NCI-H446 (cell line): ENCODE data around the gene RRBP1.
A peak's percentile ranks its signal among the peaks of the same experiment; 100 is the strongest.
"Not testable (repeated sequence)": the region's sequence is repeated elsewhere in the genome, so short reads cannot be mapped to it uniquely, and the experiment has no call there.

ENCODE experiments used
- DNase-seq, 2 experiments: peaks; one replicate each; lab custom pipeline; 2025; lab: John Stamatoyannopoulos, UW

RRBP1 gene

GRCh38 chr20:17663486-17663885 is 18.6 kb downstream of the RRBP1 start:
- no peak for DNase-seq

DNA sequence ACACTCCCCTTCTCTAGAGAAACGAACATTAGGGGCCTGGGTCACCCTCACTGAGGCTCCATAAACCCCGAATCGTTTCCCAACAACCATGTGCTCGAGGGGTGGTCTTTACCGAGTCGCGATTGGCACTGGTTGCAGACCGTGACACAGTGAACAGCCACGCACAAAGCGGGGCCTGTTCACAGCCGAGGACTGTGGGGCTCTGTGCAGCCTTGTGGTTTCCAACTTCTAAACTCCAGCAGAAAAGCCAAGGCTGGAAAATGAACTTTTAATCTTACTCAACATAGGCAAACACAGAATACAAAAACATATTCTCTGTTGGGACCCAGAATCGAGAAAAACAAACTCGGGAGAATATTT is 19.0 kb downstream of the RRBP1 start:
- DNase-seq, result no peak

- DNase-seq, result no peak
Measured at GRCh38 chr20:17662333-17663039, 19.6 kb downstream of the RRBP1 start.

GRCh38 chr20:17661121-17661744 is 20.8 kb downstream of the RRBP1 start:
- DNase-seq, result no peak

GRCh38 chr20:17660667-17661066 is 21.4 kb downstream of the RRBP1 start:
- DNase-seq, result no peak

DNA sequence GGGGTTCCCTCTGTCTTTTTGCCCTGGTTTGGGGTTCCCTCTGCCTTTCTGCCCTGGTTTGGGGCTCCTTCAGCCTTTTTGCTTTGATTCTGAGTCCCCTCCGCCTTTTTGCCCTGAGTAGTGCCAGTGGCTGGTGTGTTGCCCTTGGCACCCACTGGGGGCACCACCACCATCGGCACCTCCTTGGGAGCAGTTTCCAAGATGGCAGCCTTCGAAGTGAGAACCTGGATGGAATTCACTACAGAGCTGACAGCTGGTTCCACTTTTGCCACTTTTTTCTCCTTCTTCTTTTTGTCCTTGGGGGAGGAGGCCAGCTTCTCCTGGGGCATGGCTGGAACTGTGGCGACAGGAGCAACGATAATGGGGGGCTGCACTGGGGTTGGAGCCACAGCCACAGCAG is 22.2 kb downstream of the RRBP1 start:
- no peak for DNase-seq

DNA sequence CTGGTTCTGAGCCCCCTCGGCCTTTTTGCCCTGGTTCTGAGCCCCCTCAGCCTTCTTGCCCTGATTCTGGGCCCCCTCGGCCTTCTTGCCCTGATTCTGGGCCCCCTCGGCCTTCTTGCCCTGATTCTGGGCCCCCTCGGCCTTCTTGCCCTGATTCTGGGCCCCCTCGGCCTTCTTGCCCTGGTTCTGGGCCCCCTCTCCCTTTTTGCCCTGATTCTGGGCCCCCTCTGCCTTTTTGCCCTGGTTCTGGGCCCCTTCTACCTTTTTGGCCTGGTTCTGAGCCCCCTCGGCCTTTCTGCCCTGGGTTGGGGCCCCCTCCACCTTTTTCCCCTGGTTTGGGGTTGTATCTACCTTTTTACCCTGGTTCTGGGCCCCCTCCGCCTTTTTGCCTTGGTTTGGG is 22.7 kb downstream of the RRBP1 start:
- not testable (repeated sequence) for DNase-seq

DNA sequence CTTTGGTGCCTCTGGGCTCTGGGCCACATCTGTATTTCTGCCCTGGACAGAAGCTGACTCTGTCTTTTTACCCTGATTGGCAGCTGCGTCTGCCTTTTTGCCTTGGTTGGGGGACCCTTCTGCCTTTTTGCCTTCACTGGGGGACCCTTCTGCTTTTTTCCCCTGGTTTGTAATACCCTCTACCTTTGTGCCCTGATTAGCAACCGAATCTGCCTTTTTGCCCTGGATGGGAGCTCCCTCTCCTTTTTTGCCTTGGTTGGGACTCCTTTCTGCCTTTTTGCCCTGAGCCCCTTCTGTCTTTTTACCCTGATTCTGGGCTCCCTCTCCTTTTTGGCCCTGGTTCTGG is 23.4 kb downstream of the RRBP1 start:
- DNase-seq, result no peak

DNA sequence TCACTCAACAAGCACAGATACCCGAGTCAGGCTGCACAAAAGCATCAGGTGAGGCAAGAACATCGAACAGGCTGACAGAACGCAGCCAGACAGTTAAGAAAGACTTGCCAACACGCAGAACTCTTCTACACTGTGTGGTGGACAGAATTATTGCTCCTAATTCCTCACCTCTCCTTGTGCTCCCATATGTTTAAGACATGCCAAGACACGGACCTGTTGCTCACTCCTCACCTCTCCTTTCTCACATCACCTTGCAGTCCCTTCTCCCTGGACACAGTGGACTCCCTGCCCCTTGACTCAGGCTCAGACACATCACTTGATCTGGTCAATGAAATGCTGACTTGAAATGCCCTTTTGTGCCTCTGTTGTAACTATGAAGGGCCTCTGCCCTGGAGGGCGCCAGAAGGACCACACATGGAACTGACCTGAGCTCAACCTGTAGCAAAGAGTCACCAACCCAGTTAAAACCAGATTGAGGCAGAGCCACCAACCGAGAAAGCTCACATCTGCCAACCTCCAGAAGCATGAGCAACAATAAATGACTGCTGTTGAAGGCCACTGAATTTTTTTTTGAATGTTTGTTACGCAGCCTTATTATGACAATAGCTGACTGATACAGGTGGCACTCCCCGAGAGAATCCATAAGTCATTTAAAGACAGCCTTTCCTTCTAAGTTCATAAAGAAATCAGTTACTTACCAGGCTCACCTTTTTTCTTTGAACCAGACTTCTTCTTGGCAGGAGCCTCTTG is 24.0 kb downstream of the RRBP1 start:
- no peak for DNase-seq

- no peak for DNase-seq
Measured at GRCh38 chr20:17657079-17657825, 24.8 kb downstream of the RRBP1 start.

DNA sequence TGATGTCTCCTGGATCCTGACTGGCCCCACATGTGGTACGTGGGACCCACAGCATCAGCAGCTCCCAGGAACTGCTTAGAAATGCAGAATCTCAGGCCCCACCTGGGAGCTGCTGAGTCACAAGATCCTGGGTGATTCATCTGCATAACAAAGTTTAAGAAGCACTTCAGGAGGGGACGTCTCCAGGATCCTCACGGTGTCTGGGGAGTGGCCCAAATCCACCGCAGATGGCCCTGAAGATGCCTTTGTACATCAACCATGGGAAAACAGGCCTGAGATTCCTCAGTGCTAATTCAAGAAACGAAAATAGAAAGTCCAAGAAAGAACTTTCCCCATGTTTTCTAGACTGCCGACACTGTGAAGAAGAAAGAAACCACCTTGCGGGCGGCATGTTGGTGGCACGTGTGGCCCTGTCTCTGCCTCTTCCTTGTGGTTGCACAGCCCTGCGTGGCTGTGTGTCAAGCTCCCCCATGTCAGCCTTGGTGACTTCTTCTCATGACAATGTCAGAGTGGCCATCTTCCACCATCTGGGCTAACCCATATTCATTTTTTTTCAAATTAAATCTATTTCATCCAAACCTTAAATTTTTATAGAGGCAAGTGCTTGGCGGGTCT is 26.1 kb downstream of the RRBP1 start:
- DNase-seq, result no peak

GRCh38 chr20:17655286-17655651 is 26.8 kb downstream of the RRBP1 start:
- no peak for DNase-seq

GRCh38 chr20:17654649-17655285 is 27.3 kb downstream of the RRBP1 start:
- DNase-seq, result peak in 1 of 2 experiments; percentile 9

DNA sequence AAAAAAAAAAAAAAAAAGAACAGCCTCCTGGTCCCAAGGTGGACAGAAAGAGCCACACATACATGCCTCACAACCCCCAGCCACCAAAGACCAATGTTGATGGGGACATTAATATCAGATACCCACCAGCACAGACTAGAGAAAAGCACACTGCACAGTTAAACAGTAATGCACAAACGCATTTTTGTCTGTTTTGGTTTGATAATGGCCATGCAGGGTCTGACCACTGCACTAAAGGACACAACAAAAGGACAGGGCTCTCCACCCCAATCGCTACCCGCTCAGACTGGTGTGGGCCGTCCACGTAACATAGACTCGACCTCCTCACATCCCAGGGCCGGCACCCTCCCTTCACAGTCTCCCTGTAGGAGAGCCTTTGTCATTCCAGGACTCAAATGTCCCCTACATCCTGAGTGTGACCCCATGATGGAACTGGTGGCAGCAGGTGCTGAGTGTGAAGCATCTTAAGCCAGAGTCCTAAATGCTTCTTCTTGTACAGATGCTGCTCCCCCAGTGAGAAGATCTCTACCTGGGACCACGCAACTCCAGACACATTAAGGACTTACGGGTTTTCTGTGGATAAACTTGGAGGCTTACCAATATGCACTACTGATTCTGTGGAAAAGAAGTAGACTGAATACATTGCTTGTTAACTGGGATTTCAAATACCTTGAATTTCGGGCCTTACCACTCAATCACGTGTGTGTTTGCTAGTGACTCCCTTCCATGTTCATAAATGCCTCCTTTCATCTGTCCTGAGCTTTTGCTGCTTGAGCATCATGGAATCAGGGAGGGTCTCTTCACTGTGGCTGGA is 28.0 kb downstream of the RRBP1 start:
- no peak for DNase-seq

DNA sequence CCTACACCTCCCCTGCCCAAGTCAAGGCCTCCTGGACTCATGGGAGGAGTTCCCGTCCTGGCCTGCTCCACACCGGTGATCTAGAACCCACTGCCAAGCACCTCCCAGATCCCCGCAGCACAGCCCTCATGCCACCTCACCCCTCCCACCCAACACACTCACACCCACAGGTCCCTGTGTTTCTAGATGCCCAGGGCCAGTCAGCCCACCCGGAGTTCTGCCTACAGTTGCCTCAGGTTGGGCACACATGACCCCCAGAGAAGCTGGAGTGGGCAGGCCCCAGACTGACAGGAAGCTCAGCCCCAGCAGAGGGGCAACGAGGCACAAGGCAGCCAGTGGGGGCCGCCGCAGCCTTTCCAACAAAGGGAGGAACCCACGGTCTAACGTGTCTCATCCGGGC is 29.6 kb downstream of the RRBP1 start:
- DNase-seq, result no peak

GRCh38 chr20:17651760-17652388 is 30.2 kb downstream of the RRBP1 start:
- DNase-seq, result peak in 1 of 2 experiments; percentile 12

DNA sequence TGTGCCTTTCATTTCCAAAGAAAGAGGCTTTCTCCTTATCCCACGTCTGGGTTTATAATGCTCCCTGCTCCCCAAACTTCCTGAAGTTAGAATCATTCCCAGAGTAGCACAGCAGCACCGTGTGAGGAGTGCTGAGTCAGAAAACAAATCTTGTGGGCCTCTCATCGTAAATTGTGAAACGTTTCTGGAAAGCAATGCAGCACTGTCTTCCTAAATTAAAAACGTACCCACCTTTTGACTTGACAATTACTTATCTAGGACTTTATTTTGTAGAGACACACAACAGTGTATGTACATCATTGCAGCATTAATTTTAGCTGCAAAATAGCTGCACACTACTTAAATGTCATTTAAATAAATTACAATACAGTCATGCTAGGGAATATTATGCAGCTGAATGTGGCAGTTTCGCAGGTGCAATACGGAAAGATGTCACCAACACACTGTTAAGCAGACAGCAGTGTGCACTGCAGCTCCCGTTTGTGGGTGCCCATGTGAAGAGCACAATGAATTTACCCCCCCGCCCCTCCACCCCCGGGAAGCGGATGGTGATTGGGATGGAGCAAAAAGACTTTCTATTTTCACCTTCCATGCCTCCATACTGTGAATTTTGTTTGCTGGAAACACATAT is 30.8 kb downstream of the RRBP1 start:
- no peak for DNase-seq

- no peak for DNase-seq
Measured at GRCh38 chr20:17650301-17651128, 31.5 kb downstream of the RRBP1 start.
